Measurements from ENCODE around the gene NNT.
"Not testable (repeated sequence)": the region's sequence is repeated elsewhere in the genome, so short reads cannot be mapped to it uniquely, and the experiment has no call there.

Gene NNT

GRCh38 chr5:43728581-43728980 is 125.6 kb downstream of the NNT start:
- no peak for DNase-seq

- DNase-seq, result no peak
These were observed 127.0 kb downstream of the NNT start for GRCh38 chr5:43729846-43730478.

DNA sequence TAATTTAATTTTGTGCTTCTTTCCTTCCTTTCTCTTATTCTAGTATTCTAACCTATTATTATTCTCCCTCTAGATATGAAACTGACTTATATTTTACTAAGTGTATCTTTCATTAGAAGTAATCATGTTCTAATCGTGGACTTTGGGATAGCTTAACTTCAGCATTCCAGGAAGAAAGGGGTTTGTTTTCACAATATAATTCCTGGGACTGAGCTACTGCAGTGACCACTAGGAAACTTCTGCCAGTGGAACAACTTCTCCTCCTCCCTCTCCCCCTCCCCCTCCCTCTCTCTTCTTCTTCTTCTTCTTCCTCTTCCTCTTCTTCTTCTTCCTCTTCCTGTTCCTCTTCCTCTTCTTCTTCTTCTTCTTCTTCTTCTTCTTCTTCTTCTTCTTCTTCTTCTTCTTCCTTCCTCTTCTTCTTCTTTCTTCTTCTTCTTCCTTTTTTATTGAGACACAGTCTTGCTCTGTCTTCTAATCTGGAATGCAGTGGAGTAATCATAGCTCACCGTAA is 127.9 kb downstream of the NNT start:
- DNase-seq, result no peak

DNA sequence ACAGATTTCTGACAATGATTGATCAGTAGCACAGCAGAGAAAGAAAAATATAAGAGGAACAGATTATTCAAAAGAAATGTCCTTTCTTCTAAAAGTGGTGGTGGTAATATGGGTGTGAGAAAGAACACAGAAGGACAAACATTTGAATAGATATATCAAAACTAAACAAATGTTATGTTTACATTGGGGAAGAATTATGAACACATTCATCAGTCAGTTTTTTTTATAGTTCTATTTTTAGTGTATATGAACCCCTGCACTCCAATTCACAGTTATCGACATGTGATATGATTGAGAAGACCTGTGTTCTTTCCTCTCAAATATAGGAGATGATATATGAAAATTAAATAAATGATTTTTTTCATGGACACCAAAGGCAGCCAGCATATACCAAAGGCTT is 128.6 kb downstream of the NNT start:
- no peak for DNase-seq

- DNase-seq, result not testable (repeated sequence)
These were observed 143.1 kb downstream of the NNT start for GRCh38 chr5:43745923-43746548.

DNA sequence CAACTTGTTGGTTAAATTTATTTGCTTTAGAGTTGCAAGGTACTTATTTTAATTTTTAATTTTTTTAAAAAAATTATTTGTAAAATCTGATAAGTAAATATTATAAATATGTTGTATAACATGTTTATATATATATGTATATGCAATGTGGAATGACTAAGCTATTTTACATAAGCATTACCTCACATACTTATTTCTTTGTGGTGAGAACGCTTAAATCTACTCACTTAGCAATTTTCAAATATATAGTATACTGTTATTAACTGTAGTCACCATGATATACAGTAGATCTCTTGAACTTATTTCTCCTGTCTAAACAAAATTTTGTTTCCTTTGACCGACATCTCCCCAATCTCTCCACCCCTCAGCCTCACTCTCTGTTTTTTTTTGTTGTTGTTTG is 147.8 kb downstream of the NNT start:
- no peak for DNase-seq

DNA sequence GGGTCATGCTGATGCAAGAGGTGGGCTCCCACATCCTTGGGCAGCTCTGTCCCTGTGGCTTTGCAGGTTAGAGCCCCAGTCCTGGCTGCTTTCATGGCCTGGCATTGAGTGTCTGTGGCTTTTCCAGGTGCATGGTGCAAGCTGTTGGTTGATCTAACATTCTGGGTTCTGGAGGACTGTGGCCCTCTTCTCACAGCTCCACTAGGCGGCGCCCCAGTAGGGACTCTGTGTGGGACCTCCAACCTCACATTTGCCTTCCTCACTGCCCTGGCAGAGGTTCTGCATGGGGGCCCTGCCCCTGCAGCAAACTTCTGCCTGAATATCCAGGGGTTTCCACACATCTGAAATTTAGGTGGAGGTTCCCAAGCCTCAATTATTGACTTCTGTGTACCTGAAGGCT is 150.1 kb downstream of the NNT start:
- no peak for DNase-seq
